ENCODE measurements around the gene NPHP4.

The NPHP4 gene

GRCh38 chr1:5989731-5990271, 2.4 kb downstream of the NPHP4 start:
- DNase-seq (ENCODE audit: low read depth in 2 of 2): no peak

GRCh38 chr1:5989286-5989605, 3.0 kb downstream of the NPHP4 start:
- no peak for DNase-seq (ENCODE audit: low read depth in 2 of 2)

GRCh38 chr1:5988596-5989285, 3.5 kb downstream of the NPHP4 start:
- DNase-seq (ENCODE audit: low read depth in 2 of 2): no peak

DNA sequence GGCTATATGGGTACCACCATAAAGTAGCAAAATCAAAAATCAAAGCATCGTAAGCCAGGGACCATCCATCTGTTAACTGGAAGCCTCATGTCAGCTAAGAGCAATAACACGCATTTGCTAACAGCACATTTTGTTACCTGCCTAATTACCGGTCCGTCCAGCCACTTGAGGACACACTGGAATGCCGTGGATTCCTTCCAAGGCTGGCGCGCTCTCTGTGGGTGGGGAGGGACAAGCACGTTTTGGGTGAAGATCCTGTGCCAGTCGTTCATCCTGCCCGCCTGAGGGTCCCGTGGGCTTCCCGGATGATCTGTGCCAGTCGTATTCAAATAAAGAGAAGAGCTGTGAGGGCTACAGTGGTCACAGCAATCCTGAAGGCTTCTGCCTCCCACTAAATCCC, 6.2 kb downstream of the NPHP4 start:
- no peak for DNase-seq (ENCODE audit: low read depth in 2 of 2)

GRCh38 chr1:5985250-5985649, 7.0 kb downstream of the NPHP4 start:
- DNase-seq (ENCODE audit: low read depth in 2 of 2): no peak

GRCh38 chr1:5983361-5984103, 8.7 kb downstream of the NPHP4 start:
- no peak for DNase-seq (ENCODE audit: low read depth in 2 of 2)

DNA sequence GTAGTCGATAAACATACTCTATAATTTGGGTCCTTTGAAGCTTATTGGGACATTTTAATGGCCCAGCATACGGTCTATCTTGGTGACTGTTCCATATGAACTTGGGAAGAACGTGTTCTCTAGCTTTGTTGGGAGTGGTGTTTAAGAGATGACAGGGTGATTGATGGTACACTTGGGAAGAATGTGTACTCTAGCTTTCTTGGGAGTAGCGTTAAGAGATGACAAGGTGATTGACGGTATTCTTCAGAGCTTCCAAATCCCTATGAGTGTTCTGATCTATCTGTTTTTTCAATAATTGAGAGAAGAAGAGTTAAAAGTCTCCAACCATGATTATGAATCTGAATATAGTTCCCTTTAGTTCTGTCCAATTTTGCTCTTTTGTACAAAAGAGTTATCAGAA, 9.4 kb downstream of the NPHP4 start:
- DNase-seq (ENCODE audit: low read depth in 2 of 2): no peak

DNA sequence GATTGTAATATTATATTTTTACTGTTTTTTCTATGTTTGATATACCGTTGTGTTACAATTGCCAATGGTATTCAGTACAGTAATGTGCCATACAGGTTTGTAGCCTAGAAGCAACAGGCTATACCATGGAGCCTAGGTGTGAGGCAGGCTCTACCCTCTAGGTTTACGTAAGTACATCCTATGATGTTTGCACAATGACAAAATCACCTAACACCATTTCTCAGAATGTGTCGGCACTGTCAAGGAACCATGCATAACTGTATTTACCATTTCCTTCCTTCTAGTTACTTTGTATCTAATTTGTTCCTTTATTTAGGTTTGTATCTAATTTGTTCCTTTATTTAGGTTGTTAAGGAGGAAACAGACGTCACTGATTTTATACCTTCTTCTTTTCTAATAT, 9.9 kb downstream of the NPHP4 start:
- no peak for DNase-seq (ENCODE audit: low read depth in 2 of 2)

GRCh38 chr1:5981009-5981380, 11.2 kb downstream of the NPHP4 start:
- DNase-seq (ENCODE audit: low read depth in 2 of 2): no peak

GRCh38 chr1:5980314-5981008, 11.8 kb downstream of the NPHP4 start:
- no peak for DNase-seq (ENCODE audit: low read depth in 2 of 2)

DNA sequence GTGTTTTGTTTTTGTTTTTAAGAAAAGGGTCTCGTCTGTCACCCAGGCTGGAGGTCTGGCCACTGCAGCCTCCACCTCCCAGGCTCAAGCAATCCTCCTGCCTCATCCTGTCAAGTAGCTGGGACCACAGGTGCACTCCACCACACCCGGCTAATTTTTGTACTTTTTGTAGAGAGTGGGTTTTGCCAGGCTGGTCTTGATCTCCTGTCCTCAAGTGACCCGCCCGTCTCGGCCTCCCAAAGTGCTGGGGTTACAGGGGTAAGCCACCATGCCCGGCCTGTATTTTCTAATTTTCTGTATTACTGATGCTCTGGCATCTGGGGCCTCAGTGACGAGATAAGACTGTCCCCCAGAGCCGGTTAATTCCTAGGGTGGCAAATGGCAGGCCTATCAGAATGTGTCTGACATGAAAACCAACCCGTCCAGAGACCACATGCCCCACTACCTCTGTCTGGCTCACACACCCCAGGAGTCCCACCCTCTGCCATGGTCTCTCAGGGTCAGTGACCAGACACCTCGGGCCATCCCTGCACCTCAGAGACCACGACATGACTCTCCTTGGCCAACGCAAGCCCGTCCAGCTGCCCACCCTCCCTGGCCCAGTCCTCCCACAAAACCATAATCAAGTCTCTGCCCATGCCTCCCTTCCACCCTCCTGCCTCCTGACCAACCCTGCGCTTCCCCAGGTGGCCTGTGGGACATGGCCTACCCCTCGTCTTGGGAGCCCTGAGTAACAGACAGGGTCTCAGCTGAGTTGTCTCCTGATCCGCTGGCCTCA, 12.5 kb downstream of the NPHP4 start:
- no peak for DNase-seq (ENCODE audit: low read depth in 2 of 2)

- no peak for DNase-seq (ENCODE audit: low read depth in 2 of 2)
Observed at GRCh38 chr1:5978452-5978851, 13.8 kb downstream of the NPHP4 start.

DNA sequence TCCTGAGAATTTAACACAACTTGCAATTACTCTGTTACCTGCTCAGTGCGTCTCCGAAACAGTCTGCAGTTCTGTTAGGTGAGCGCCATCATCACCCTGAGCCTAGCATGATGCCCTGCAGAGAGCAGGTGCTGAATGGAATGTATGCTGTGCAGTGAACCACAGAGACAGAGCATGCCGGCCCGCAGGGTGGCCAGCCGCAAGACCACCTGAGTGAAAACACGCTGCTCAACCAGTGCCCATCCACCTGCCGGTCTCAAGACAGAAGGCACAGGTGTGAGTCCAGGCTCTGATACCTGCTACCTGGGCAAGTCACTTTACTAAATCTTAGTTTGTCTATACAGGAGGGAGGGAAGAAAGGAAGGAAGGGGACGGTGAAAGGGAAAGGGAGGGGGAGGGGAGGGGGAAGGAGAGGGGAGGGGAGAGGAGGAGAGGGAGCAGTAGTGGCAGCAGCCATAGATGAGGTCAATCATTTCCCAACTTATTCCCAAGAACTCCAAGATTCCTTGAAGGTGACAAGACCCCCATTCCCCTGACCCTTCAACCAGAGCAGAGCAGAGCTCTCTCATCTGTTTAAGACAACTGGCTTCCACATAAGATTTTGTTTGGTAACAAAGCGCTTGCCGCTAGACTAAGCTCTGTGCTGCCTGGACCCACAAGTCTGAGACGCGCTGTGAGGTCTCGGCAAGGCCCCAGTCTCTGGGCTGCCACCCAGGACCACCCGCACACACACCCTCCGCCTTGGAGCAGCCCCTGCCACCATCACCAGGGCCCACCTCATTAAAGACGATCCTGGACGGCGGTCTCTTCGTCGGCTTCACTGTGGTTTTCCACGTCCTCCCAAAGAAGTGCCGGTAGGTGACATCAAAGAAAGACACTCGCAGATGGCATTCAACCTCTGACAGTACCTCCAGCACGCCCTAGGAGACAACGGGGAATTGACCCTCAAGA, 14.5 kb downstream of the NPHP4 start:
- DNase-seq (ENCODE audit: low read depth in 2 of 2): no peak

- no peak for DNase-seq (ENCODE audit: low read depth in 2 of 2)
Observed at GRCh38 chr1:5976726-5977493, 15.3 kb downstream of the NPHP4 start.

DNA sequence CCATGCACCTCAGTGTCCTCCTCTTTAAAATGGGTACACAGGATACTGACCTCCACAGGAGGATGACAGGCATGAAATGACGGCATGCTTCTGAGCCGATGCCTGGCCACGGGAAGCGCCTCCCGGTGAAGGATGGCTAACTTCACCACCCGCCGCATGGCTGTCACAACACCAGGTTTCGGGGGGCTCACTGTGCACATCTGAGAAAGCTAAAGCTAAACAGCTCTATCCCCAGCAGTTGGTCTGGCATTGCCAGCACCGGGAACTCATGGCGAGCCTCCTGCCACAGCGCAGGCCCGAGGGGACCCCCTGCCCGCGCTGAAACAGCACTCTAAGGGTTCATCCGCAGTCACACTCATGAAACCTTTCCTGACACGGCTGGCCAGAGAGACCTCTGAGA, 16.0 kb downstream of the NPHP4 start:
- DNase-seq (ENCODE audit: low read depth in 2 of 2): no peak

GRCh38 chr1:5975133-5975880, 16.9 kb downstream of the NPHP4 start:
- DNase-seq (ENCODE audit: low read depth in 2 of 2): no peak

DNA sequence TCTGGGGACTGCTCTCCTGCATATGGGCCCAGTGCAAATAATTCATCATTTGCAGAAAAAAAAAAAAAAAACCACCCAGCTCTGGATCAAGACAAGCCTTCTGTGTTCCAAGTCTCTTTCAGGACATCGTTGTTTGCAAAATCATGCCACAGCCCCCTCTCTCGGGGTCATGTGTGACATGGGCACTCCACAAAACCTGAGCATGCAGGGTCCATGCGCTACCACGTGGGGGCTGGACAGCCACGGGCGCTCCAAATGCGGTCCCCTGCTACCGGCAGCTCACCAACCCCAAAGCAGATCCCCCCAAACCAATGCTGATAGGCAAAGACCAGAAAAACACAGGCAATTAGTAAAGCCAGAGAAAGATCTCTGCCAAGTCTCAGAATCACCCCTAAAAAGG, 17.6 kb downstream of the NPHP4 start:
- no peak for DNase-seq (ENCODE audit: low read depth in 2 of 2)

DNA sequence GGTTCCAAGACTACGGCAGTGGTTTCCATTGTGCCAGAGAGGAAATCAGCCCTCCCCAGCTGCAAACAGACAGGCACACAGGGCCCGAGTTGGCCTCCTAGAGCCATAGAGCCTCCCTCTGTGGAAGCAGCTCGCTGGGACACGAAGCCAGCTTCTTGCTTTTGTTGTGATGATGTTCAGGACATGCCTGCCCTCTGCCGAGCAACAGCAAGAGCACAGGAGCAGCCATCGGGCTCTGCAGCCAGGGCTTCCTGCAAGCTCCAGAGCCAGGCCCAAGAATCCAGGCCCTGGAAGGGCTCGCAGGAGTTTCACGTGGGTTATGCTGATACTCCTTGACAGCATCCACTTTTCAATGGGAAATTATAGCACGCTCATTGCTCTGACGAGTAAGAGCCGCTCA, 18.5 kb downstream of the NPHP4 start:
- no peak for DNase-seq (ENCODE audit: low read depth in 2 of 2)

DNA sequence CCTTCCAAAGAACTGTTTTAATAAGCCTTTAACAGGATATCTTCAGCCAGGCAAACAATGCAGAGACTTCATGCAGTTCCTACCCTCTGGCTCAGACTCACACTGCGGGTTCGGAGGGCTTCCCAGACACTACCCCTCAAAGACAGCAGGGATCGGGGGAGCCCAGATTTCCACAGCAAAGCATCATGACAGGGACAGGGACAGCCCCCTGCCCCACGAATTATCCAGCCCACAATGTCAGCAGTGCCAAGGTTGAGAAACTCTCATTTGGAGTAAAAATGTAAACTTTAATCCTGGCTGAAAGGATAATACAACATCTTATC, 20.1 kb downstream of the NPHP4 start:
- DNase-seq (ENCODE audit: low read depth in 2 of 2): no peak

Data from stimulated activated CD8-positive, alpha-beta memory T cell treated with anti-CD3 and anti-CD28 coated beads, Interleukin-2, amount 100 ng/mL, for 1 hour (primary cell).